AG04449 (cell line): Measurements from ENCODE around the gene PLCH2.

Experiments used
- CTCF ChIA-PET: fragments of 350-600 bp; formaldehyde crosslinking; extraction: SDS; loops from one replicate; lab custom pipeline; 2021; ENCODE audit warnings: antibody characterized with exemption; lab: Yijun Ruan, JAX
- POLR2A ChIA-PET: fragments of 400-600, 350-600 bp; formaldehyde crosslinking; extraction: SDS; loops from one replicate; lab custom pipeline; 2020; ENCODE audit warnings: antibody characterized with exemption, inconsistent platforms; lab: Yijun Ruan, JAX
- DNase-seq: peaks from one replicate; pipeline ENCODE4 v3.0.0-alpha.2; 2010; ENCODE audit warnings: low read depth, low spot score
- H3K4me3 ChIP-seq: 2 replicates; pipeline ENCODE4 v1.5.1; 2011; ENCODE audit warnings: low read depth, mild to moderate bottlenecking, control low read depth, low read length
- CTCF ChIP-seq: IDR thresholded peaks from one replicate; pipeline ENCODE4 v1.5.1; 2011; ENCODE audit warnings: mild to moderate bottlenecking, moderate library complexity, low read length, control low read depth, inconsistent platforms; ENCODE audit not compliant: insufficient read depth; ENCODE audit errors: missing control alignments

The PLCH2 gene

DNA sequence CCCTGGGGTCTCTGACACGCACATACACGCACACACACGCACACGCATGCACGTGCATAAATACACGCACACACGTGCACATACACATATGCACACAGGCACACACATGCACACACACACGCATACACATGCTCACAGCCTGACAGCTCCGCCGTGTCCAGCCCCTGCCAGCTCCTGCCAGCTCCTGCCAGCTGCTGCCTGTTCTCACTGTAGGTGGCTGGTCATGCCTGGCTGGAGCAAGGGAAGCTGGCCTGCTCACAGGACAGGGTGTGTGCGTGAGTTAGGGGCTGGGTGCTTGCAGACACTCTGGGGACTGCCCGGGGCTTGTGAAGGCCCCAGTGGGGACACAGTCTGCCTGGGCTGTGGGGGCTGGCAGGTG is 4.9 kb downstream of the PLCH2 start:
- ChIA-PET POLR2A (no interaction called here), CTCF (no interaction called here)
- no peak overlapping the region for H3K4me3 ChIP-seq
- DNase-seq = no peak
- TF ChIP-seq CTCF = no peak

GRCh38 chr1:2481885-2482284 is 5.8 kb downstream of the PLCH2 start:
- CTCF ChIA-PET = no interaction called here
- no peak for TF ChIP-seq CTCF
- no peak overlapping the region for H3K4me3 ChIP-seq
- POLR2A ChIA-PET = no interaction called here
- DNase-seq = no peak

GRCh38 chr1:2482588-2482987 is 6.5 kb downstream of the PLCH2 start:
- H3K4me3 ChIP-seq = no peak overlapping the region
- POLR2A ChIA-PET = no interaction called here
- CTCF ChIA-PET = no interaction called here
- DNase-seq = no peak
- no peak for TF ChIP-seq CTCF

- DNase-seq = no peak
- POLR2A ChIA-PET = no interaction called here
Measured at GRCh38 chr1:2483026-2483425, 6.9 kb downstream of the PLCH2 start.

DNA sequence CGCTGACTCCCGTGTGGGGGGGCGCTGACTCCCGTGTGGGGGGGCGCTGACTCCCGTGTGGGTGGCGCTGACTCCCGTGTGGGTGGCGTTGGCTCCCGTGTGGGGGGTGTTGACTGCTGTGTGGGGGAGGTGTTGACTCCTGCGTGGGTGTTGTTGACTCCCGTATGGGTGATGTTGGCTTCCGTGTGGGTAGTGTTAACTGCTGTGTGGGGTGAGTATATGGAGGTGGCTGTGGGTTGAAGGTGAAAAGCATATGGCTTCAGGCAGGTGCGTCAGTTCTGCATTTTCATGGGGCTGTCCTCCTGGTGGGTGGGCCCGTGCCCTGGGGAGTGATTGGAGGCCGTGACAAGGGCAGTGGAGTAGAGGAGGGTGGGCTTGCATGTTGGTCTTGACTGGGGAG is 7.9 kb downstream of the PLCH2 start:
- ChIA-PET CTCF (no interaction called here), POLR2A (no interaction called here)
- DNase-seq = no peak
- H3K4me3 ChIP-seq = no peak overlapping the region
- no peak for TF ChIP-seq CTCF

More at GRCh38 chr1:2483026-2483425, 6.9 kb downstream of the PLCH2 start:
- TF ChIP-seq CTCF = no peak
- CTCF ChIA-PET = no interaction called here
- no peak overlapping the region for H3K4me3 ChIP-seq

- CTCF ChIA-PET = no interaction called here
Measured at GRCh38 chr1:2486041-2486440, 10.0 kb downstream of the PLCH2 start.

More at GRCh38 chr1:2486041-2486440, 10.0 kb downstream of the PLCH2 start:
- POLR2A ChIA-PET = no interaction called here
- TF ChIP-seq CTCF = no peak
- DNase-seq = no peak
- H3K4me3 ChIP-seq = no peak overlapping the region
